Lower leg skin (tissue), 4 donors: ENCODE data around the gene MPZL1. TPM values are rescaled to one million over a fixed set of nuclear protein-coding genes. Genes with fewer than 3 reads are reported as not detected.
A peak's percentile ranks its signal among the peaks of the same experiment; 100 is the strongest.
"Not testable (repeated sequence)": the region's sequence is repeated elsewhere in the genome, so short reads cannot be mapped to it uniquely, and the experiment has no call there.

Experiments
- DNase-seq, 2 donors: peaks; one replicate each; pipeline ENCODE4 v3.0.0-alpha.2; 2019; ENCODE audit warnings: low spot score in 2 of 2
- H3K4me3 ChIP-seq: fragments of 200-600 bp; sonication (generic); 2 replicates; pipeline ENCODE4 v1.5.1; 2017; ENCODE audit warnings: mild to moderate bottlenecking, low read depth; ENCODE audit not compliant: poor library complexity, severe bottlenecking
- CTCF ChIP-seq, 3 donors: fragments of 450-650 bp; IDR thresholded peaks; one replicate each; pipeline ENCODE4 v1.5.1; 2016; ENCODE audit warnings: antibody characterized with exemption in 3 of 3, mild to moderate bottlenecking in 3 of 3, moderate library complexity in 2 of 3
- POLR2A ChIP-seq, 2 donors: fragments of 450-650 bp; IDR thresholded peaks; one replicate each; pipeline ENCODE4 v1.6.1; 2016 to 2017; ENCODE audit warnings: antibody characterized with exemption in 2 of 2, mild to moderate bottlenecking in 1 of 2, moderate library complexity in 1 of 2
- WGBS, 2 donors: methylation state at CpG; one replicate each; pipeline ENCODE4 v1.1.5; 2018; 5-methylcytosine and 5-hydroxymethylcytosine counted together
- intact Hi-C: fragments of 100-400 bp; cut with DNase I; formaldehyde crosslinking; loops from one replicate; pipeline ENCODE4 v1.15.0; 2023; ENCODE audit warnings: low total_unique reads
- total RNA-seq, 4 donors: library from RNA; depleted of rRNA; stranded (reverse); fragments of >200 nt; gene quantifications; one replicate each; pipeline ENCODE4 v1.1.0, GENCODE V29; 2016

MPZL1 gene
- total RNA-seq, 4 donors from 2014 or later: 24.9 to 54.6 (median 30.9) TPM

GRCh38 chr1:167798952-167799351 is 77.2 kb downstream of the MPZL1 start:
- no peak overlapping the region for H3K4me3 ChIP-seq
- intact Hi-C loops: no loop called here
- TF ChIP-seq POLR2A (IDR thresholded peaks at IDR 0.05): no peak
- DNase-seq: no peak
- WGBS, 2 donors: 80 to 84% methylated on average over 4 of the region's 4 CpGs

- no peak overlapping the region for H3K4me3 ChIP-seq
- intact Hi-C loops: loop anchor here (10.0 kb wide), 1 partner anchor 75 kb away; the partner anchor contains the start of gene MPZL1
- DNase-seq: no peak
- 28 to 55% methylated on average over 4 of the region's 4 CpGs for WGBS, 2 donors
- TF ChIP-seq POLR2A (IDR thresholded peaks at IDR 0.05): no peak
- TF ChIP-seq CTCF (IDR thresholded peaks at IDR 0.05): no peak
These were observed 78.0 kb downstream of the MPZL1 start for GRCh38 chr1:167799747-167800146.

- H3K4me3 ChIP-seq: no peak overlapping the region
- no peak for DNase-seq
- TF ChIP-seq CTCF (IDR thresholded peaks at IDR 0.05) (no peak), POLR2A (IDR thresholded peaks at IDR 0.05) (no peak)
- 38 to 44% methylated on average over 3 of the region's 3 CpGs for WGBS, 2 donors
- intact Hi-C loops: loop anchor here (10.0 kb wide), 1 partner anchor 75 kb away; the partner anchor contains the start of gene MPZL1
These were observed 78.5 kb downstream of the MPZL1 start for GRCh38 chr1:167800251-167800650.

GRCh38 chr1:167802235-167802634 is 80.5 kb downstream of the MPZL1 start:
- TF ChIP-seq POLR2A (IDR thresholded peaks at IDR 0.05) (no peak), CTCF (IDR thresholded peaks at IDR 0.05) (no peak)
- WGBS, 2 donors: 93 to 95% methylated on average over 4 of the region's 4 CpGs
- intact Hi-C loops: loop anchor here (10.0 kb wide), 1 partner anchor 77 kb away; the partner anchor contains the start of gene MPZL1
- no peak overlapping the region for H3K4me3 ChIP-seq
- no peak for DNase-seq

- TF ChIP-seq CTCF (IDR thresholded peaks at IDR 0.05) (peak in 1 of 3 donors; percentile 71), POLR2A (IDR thresholded peaks at IDR 0.05) (no peak)
- no peak overlapping the region for H3K4me3 ChIP-seq
- 9 to 11% methylated on average over 12 of the region's 12 CpGs for WGBS, 2 donors
- intact Hi-C loops: loop anchor here (10.0 kb wide), 1 partner anchor 79 kb away; the partner anchor contains the start of gene MPZL1
- DNase-seq: peak; percentile 93 to 98
These were observed 81.8 kb downstream of the MPZL1 start for GRCh38 chr1:167803358-167804207.

GRCh38 chr1:167805041-167805556 is 83.3 kb downstream of the MPZL1 start:
- DNase-seq: no peak
- H3K4me3 ChIP-seq: no peak overlapping the region
- 66 to 68% methylated on average over 4 of the region's 4 CpGs for WGBS, 2 donors
- intact Hi-C loops: loop anchor here (10.0 kb wide), 1 partner anchor 80 kb away; the partner anchor contains the start of gene MPZL1
- TF ChIP-seq CTCF (IDR thresholded peaks at IDR 0.05) (no peak), POLR2A (IDR thresholded peaks at IDR 0.05) (no peak)

- whole genome bisulfite sequencing, 2 donors: 91 to 95% methylated on average over 16 to 23 of the region's 23 CpGs
- not testable (repeated sequence) for H3K4me3 ChIP-seq, DNase-seq
- intact Hi-C loops: loop anchor here (10.0 kb wide), 1 partner anchor 81 kb away; the partner anchor contains the start of gene MPZL1
These were observed 84.5 kb downstream of the MPZL1 start for GRCh38 chr1:167806235-167806634.

- not testable (repeated sequence) for H3K4me3 ChIP-seq, DNase-seq
- intact Hi-C loops: loop anchor here (10.0 kb wide), 1 partner anchor 82 kb away; the partner anchor contains the start of gene MPZL1
- WGBS, 2 donors: 92 to 97% methylated on average over 12 of the region's 12 CpGs
These were observed 84.9 kb downstream of the MPZL1 start for GRCh38 chr1:167806676-167807075.
